Fibroblast of the aortic adventitia (primary cell): ENCODE data around the gene ALG1L2. TPM values are rescaled to one million over a fixed set of nuclear protein-coding genes. Genes with fewer than 3 reads are reported as not detected.
"Not testable (repeated sequence)": the region's sequence is repeated elsewhere in the genome, so short reads cannot be mapped to it uniquely, and the experiment has no call there.

Experiments used
- DNase-seq: peaks from one replicate; pipeline ENCODE4 v3.0.0-alpha.2; 2010; ENCODE audit warnings: low read depth
- H3K4me3 ChIP-seq: 2 replicates; pipeline ENCODE4 v1.5.1; 2011; ENCODE audit warnings: low read depth, mild to moderate bottlenecking, control low read depth, low read length, moderate library complexity
- CTCF ChIP-seq: IDR thresholded peaks from 2 replicates; pipeline ENCODE4 v1.5.1; 2011; ENCODE audit warnings: mild to moderate bottlenecking, low read length, control low read depth, inconsistent platforms; ENCODE audit not compliant: insufficient read depth
- total RNA-seq: library from RNA; depleted of rRNA; stranded (reverse); fragments of >200 nt; gene quantifications from 2 replicates; pipeline ENCODE4 v1.2.3, GENCODE V29; 2012; ENCODE audit warnings: low replicate concordance

Gene ALG1L2
- total RNA-seq, 1 donor = 0.54 TPM

GRCh38 chr3:130111185-130111864, 29.7 kb downstream of the ALG1L2 start:
- DNase-seq = peak; percentile 98
- no peak for TF ChIP-seq CTCF
- H3K4me3 ChIP-seq = peak overlapping the region; percentile 77

- peak overlapping the region; percentile 60 for H3K4me3 ChIP-seq
- DNase-seq = peak; percentile 92
These were observed 30.5 kb downstream of the ALG1L2 start for GRCh38 chr3:130111865-130112747.

DNA sequence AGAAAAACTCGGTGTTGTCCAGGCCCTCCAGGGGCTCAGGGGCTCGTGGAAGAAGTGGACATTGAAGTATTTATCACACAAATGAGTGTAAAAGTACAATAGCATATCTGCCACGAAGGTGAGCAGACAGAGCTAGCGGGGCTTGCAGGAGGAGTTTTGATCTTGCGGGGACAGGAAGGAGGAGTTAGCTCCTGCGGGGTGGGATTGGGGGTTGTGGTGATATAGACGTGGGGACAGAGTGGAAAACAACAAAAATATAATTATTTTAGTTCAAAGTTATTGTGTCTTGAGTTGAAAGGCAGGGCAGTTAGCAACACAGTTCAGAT, 31.1 kb downstream of the ALG1L2 start:
- peak overlapping the region; percentile 60 for H3K4me3 ChIP-seq
- not testable (repeated sequence) for DNase-seq

- not testable (repeated sequence) for DNase-seq
These were observed 33.8 kb downstream of the ALG1L2 start for GRCh38 chr3:130115400-130115799.

DNA sequence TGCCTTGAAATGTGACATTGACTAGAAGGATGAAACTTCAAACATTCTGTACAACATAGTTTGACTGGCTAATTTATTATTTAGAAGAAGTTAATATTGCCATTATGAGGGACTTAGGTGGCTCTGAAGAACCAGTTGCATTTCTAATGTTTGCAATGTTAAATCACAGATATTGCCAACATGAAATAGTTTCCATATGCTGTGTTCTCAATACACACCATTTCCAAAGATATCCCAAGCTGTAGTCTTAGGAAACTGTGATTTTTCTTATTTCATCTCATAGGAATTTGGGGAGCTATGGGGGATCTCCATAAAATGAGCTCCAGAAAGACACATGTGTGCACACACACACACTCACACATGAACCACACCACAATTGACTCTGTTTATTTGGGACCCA, 36.3 kb downstream of the ALG1L2 start:
- DNase-seq = no peak
- H3K4me3 ChIP-seq = no peak overlapping the region
- no peak for TF ChIP-seq CTCF

More at GRCh38 chr3:130115400-130115799, 33.8 kb downstream of the ALG1L2 start:
- not testable (repeated sequence) for H3K4me3 ChIP-seq

DNA sequence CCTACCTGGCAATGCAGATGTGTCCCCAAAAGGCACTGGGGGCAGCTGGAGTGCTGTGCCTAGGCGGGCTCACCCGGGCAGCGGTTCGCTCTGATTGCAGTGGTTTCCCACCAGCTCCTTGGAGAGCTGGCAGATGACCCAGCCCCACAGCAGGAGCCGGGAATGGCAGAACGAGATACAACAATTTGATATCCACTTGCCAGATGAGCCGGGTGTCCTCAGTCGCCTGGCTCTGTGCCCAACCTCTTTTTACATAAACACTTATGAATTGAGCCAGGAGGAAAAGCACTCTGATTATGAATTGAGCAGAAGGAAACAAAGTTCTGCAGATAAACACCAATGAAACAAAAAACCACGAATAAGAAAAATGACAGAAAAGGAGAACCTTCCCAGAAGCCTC, 38.2 kb downstream of the ALG1L2 start:
- DNase-seq = peak; percentile 20
- not testable (repeated sequence) for H3K4me3 ChIP-seq

- DNase-seq, H3K4me3 ChIP-seq: not testable (repeated sequence)
These were observed 38.7 kb downstream of the ALG1L2 start for GRCh38 chr3:130120291-130120690.

GRCh38 chr3:130122891-130123775, 41.5 kb downstream of the ALG1L2 start:
- not testable (repeated sequence) for DNase-seq

DNA sequence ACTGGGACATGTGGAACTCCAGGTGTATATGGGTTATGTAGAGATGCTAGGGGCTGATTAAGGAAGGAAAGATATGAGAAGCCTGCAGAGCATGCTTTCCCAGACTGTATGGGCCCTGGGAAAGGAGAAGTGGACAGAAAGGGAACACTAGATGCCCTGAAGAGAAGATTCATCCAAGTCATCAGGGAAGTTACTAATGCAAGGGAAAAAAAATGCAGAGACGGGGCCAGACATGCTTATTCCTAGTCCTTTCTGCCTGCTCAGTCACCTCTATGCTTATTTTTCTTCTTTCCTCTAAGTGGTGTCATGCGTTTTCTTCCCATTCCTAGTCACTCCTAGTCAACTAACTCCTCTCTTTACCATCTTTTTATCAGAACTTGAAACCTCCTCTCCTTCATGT, 43.8 kb downstream of the ALG1L2 start:
- H3K4me3 ChIP-seq, DNase-seq: not testable (repeated sequence)

More at GRCh38 chr3:130122891-130123775, 41.5 kb downstream of the ALG1L2 start:
- not testable (repeated sequence) for H3K4me3 ChIP-seq

GRCh38 chr3:130136337-130136736, 54.7 kb downstream of the ALG1L2 start:
- H3K4me3 ChIP-seq, DNase-seq: not testable (repeated sequence)

GRCh38 chr3:130137685-130138084, 56.1 kb downstream of the ALG1L2 start:
- DNase-seq, H3K4me3 ChIP-seq: not testable (repeated sequence)

DNA sequence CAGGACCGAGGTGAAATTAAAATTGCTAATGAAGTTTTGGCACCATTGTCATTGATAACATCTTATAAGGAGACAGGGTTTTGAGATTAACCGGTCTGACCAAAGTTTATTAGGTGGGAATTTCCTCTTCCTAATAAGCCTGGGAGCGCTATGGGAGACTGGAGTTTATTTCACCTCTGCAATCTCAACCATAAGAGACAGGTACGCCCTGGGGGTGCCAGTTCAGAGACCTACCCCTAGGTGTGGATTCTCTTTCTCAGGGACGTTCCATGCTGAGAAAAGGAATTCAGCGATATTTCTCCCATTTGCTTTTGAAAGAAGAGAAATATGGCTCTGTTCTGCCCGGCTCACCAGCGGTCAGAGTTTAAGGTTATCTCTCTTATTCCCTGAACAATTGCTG, 57.4 kb downstream of the ALG1L2 start:
- DNase-seq, H3K4me3 ChIP-seq: not testable (repeated sequence)

- not testable (repeated sequence) for H3K4me3 ChIP-seq, DNase-seq
These were observed 59.1 kb downstream of the ALG1L2 start for GRCh38 chr3:130140756-130141155.
